ENCODE data around the gene LSG1.

GRCh38 chr3:194671900-194672808 lies at the start of gene LSG1:
- TF ChIP-seq POLR2AphosphoS5 (IDR thresholded peaks at IDR 0.05; ENCODE audit: low read depth, low read length) = peak; percentile 65; the same call in 1 of the 2 replicates
- TF ChIP-seq SIN3A (IDR thresholded peaks at IDR 0.05; ENCODE audit: borderline replicate concordance, insufficient read depth, low read length) = 0 out of 2 replicates have a peak, but pooled peaks have one; percentile 76
- TF ChIP-seq, protein P1, sequence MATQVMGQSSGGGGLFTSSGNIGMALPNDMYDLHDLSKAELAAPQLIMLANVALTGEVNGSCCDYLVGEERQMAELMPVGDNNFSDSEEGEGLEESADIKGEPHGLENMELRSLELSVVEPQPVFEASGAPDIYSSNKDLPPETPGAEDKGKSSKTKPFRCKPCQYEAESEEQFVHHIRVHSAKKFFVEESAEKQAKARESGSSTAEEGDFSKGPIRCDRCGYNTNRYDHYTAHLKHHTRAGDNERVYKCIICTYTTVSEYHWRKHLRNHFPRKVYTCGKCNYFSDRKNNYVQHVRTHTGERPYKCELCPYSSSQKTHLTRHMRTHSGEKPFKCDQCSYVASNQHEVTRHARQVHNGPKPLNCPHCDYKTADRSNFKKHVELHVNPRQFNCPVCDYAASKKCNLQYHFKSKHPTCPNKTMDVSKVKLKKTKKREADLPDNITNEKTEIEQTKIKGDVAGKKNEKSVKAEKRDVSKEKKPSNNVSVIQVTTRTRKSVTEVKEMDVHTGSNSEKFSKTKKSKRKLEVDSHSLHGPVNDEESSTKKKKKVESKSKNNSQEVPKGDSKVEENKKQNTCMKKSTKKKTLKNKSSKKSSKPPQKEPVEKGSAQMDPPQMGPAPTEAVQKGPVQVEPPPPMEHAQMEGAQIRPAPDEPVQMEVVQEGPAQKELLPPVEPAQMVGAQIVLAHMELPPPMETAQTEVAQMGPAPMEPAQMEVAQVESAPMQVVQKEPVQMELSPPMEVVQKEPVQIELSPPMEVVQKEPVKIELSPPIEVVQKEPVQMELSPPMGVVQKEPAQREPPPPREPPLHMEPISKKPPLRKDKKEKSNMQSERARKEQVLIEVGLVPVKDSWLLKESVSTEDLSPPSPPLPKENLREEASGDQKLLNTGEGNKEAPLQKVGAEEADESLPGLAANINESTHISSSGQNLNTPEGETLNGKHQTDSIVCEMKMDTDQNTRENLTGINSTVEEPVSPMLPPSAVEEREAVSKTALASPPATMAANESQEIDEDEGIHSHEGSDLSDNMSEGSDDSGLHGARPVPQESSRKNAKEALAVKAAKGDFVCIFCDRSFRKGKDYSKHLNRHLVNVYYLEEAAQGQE (IDR thresholded peaks at IDR 0.05; ENCODE audit: insufficient read depth in 1 of 2, low read depth in 2 of 2, low read length in 2 of 2) = no peak

All from PFSK-1 (cell line).